K562 (cell line): ENCODE data around the gene CCDC9. TPM values are rescaled to one million over a fixed set of nuclear protein-coding genes. Genes with fewer than 3 reads are reported as not detected.

Experiments used
- ARID1B ChIP-seq: fragments of 450-650 bp; IDR thresholded peaks from 2 replicates; pipeline ENCODE4 v1.6.1; 2016; ENCODE audit warnings: antibody characterized with exemption, mild to moderate bottlenecking, inconsistent platforms
- CBX3 ChIP-seq, 2 experiments: IDR thresholded peaks; 1 replicate in 1 of 2; 2 replicates in 1 of 2; pipeline ENCODE4 v1.6.1; 2012; ENCODE audit warnings: inconsistent platforms in 2 of 2, low read length in 2 of 2, borderline replicate concordance in 1 of 2, control low read depth in 1 of 2
- CEBPZ ChIP-seq: fragments of 150-350 bp; IDR thresholded peaks from 2 replicates; pipeline ENCODE4 v1.6.1; 2014; ENCODE audit warnings: low read depth, mild to moderate bottlenecking, low read length, borderline replicate concordance
- CTCF ChIP-seq, 3 experiments: IDR thresholded peaks in 2 of 3; conservative IDR thresholded peaks in 1 of 3; 2 replicates each; pipeline ENCODE4 v1.5.1; 2011 to 2012; ENCODE audit warnings: low read length in 3 of 3, mild to moderate bottlenecking in 3 of 3, control low read depth in 2 of 3, improper control_type of control experiment in 1 of 3, inconsistent platforms in 1 of 3, low read depth in 1 of 3, mixed read lengths in 1 of 3, moderate library complexity in 1 of 3; ENCODE audit not compliant: insufficient read depth in 2 of 3
- DPF2 ChIP-seq: fragments of 450-650 bp; IDR thresholded peaks from 2 replicates; pipeline ENCODE4 v1.6.1; 2016
- FOSL1 ChIP-seq: fragments of 200-800 bp; sonication (Bioruptor generic); conservative IDR thresholded peaks from 2 replicates; pipeline ENCODE4 v1.6.1; 2016; ENCODE audit warnings: missing genetic modification characterization, missing compliant biosample characterization
- HDAC2 ChIP-seq: fragments of 450-650 bp; IDR thresholded peaks from 2 replicates; pipeline ENCODE4 v1.6.1; 2016; ENCODE audit warnings: mild to moderate bottlenecking
- KLF6 ChIP-seq: fragments of 250-450 bp; sonication (Bioruptor Pico); IDR thresholded peaks from 2 replicates; pipeline ENCODE4 v1.4.0; 2020; ENCODE audit warnings: mild to moderate bottlenecking, moderate library complexity, borderline replicate concordance
- LARP7 ChIP-seq: fragments of 450-650 bp; IDR thresholded peaks from 2 replicates; pipeline ENCODE4 v1.6.1; 2016
- MXD1 ChIP-seq: fragments of 250-450 bp; sonication (Bioruptor Pico); IDR thresholded peaks from 2 replicates; pipeline ENCODE4 v1.8.0; 2021; ENCODE audit warnings: borderline replicate concordance, mild to moderate bottlenecking, moderate library complexity; ENCODE audit not compliant: poor library complexity, severe bottlenecking
- NCOA4 ChIP-seq: fragments of 450-650 bp; IDR thresholded peaks from 2 replicates; pipeline ENCODE4 v1.6.1; 2018; ENCODE audit warnings: mild to moderate bottlenecking; ENCODE audit not compliant: partially characterized antibody
- POLR2B ChIP-seq: fragments of 450-650 bp; IDR thresholded peaks from 2 replicates; pipeline ENCODE4 v1.6.1; 2018; ENCODE audit warnings: low read depth; ENCODE audit not compliant: partially characterized antibody
- RAD51 ChIP-seq: fragments of 450-650 bp; IDR thresholded peaks from 2 replicates; pipeline ENCODE4 v1.7.1; 2016; ENCODE audit warnings: low read depth, mild to moderate bottlenecking, borderline replicate concordance
- SLC30A9 ChIP-seq: fragments of 250-450 bp; sonication (Bioruptor Pico); IDR thresholded peaks from 2 replicates; pipeline ENCODE4 v1.8.0; 2022; ENCODE audit warnings: mild to moderate bottlenecking, moderate library complexity
- STAT5A ChIP-seq: IDR thresholded peaks from 2 replicates; pipeline ENCODE4 v1.6.1; 2012; ENCODE audit warnings: low read length, inconsistent platforms, borderline replicate concordance
- TCF3 ChIP-seq: sonication (generic); formaldehyde crosslinking; IDR thresholded peaks from 2 replicates; pipeline ENCODE4 v1.4.0; 2020; ENCODE audit warnings: mild to moderate bottlenecking, missing genetic modification reagents
- ZBTB33 ChIP-seq: sonication (generic); formaldehyde crosslinking; IDR thresholded peaks from 2 replicates; pipeline ENCODE4 v1.8.1; 2023; ENCODE audit warnings: mild to moderate bottlenecking, missing genetic modification reagents
- ZNF197 ChIP-seq: fragments of 200-800 bp; sonication (Bioruptor generic); IDR thresholded peaks from 2 replicates; pipeline ENCODE4 v1.6.1; 2016; ENCODE audit warnings: low read depth, missing genetic modification characterization, missing compliant biosample characterization
- ZNF408 ChIP-seq: fragments of 250-450 bp; sonication (Bioruptor Pico); IDR thresholded peaks from 2 replicates; pipeline ENCODE4 v1.4.0; 2020; ENCODE audit warnings: low read depth, mild to moderate bottlenecking, moderate library complexity
- ZZZ3 ChIP-seq: fragments of 450-650 bp; IDR thresholded peaks from 2 replicates; pipeline ENCODE4 v1.6.1; 2016; ENCODE audit warnings: antibody characterized with exemption, mild to moderate bottlenecking, moderate library complexity
- polyA plus RNA-seq, 8 experiments: library from polyadenylated mRNA; depleted of rRNA in 4 of 8; stranded (reverse) in 5 of 8; unstranded in 3 of 8; fragments of >200 nt; fragmentation: Nextera tagmentation in 2 of 8; fragmentation: Illumina TruSeq in 1 of 8; extraction: Ambion mirVana in 2 of 8; extraction: Trizol in 1 of 8; gene quantifications; 2 replicates each; pipeline versions ENCODE4 v1.2.1 to v1.2.3, GENCODE V29; 2011 to 2014; ENCODE audit warnings: inconsistent platforms in 1 of 8, missing spikeins in 1 of 8
- total RNA-seq, 7 experiments: library from RNA; depleted of rRNA in 6 of 7; stranded (reverse); fragments of >200 nt in 6 of 7; fragmentation: Illumina TruSeq in 2 of 7; extraction: Trizol in 2 of 7; gene quantifications; 2 replicates each; pipeline versions ENCODE4 v1.2.1 to v1.2.3, GENCODE V29; 2011 to 2021; ENCODE audit warnings: low replicate concordance in 1 of 7

CCDC9 gene
- total and polyA plus RNA-seq, 9 of the 15 experiments (the other 6 are each of a cell fraction or from before 2014, with no cell fraction given), result 0.23 to 38.6 (median 8.4) TPM

GRCh38 chr19:47247308-47247990 lies 8.9 kb upstream of the CCDC9 start (continued):
- TF ChIP-seq CTCF (IDR thresholded peaks at IDR 0.05 in 2 of 3, conservative IDR thresholded peaks at IDR 0.05 in 1 of 3; ENCODE audit: insufficient read depth in 2 of 3, low read depth in 1 of 3, low read length in 3 of 3) (peak; percentile 87 to 98 (median 92)), TCF3 (CRISPR knock-in tag) (no peak), KLF6 (CRISPR knock-in tag) (0 out of 2 replicates have a peak, but pooled peaks have one; percentile 5), ZNF408 (CRISPR knock-in tag) (no peak), NCOA4 (no peak), HDAC2 (peak; percentile 97), MXD1 (CRISPR knock-in tag) (no peak), RAD51 (peak; percentile 8; the same call in 1 of the 2 replicates), ZNF197 (0 out of 2 replicates have a peak, but pooled peaks have one; percentile 2), ARID1B (peak; percentile 44; the same call in 1 of the 2 replicates), POLR2B (no peak), FOSL1 (tag) (no peak), LARP7 (no peak), STAT5A (no peak), ZZZ3 (no peak), SLC30A9 (CRISPR knock-in tag) (no peak), DPF2 (peak; percentile 47; the same call in 1 of the 2 replicates), ZBTB33 (CRISPR knock-in tag) (0 out of 2 replicates have a peak, but pooled peaks have one; percentile 29), CEBPZ (no peak), CBX3 (IDR thresholded peaks at IDR 0.05; ENCODE audit: borderline replicate concordance in 1 of 2, low read length in 2 of 2) (peak in 1 of 2 experiments; percentile 93; a peak in 2 of 3 replicates)
